Anterior cingulate cortex (tissue), 58 donors: ENCODE data around the gene ECHDC1.
"Not testable (repeated sequence)": the region's sequence is repeated elsewhere in the genome, so short reads cannot be mapped to it uniquely, and the experiment has no call there.

Experiments
- DNase-seq, 58 donors: peaks; one replicate each; lab custom pipeline; 2025; lab: John Stamatoyannopoulos, UW

The ECHDC1 gene, protein sequence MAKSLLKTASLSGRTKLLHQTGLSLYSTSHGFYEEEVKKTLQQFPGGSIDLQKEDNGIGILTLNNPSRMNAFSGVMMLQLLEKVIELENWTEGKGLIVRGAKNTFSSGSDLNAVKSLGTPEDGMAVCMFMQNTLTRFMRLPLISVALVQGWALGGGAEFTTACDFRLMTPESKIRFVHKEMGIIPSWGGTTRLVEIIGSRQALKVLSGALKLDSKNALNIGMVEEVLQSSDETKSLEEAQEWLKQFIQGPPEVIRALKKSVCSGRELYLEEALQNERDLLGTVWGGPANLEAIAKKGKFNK

DNA sequence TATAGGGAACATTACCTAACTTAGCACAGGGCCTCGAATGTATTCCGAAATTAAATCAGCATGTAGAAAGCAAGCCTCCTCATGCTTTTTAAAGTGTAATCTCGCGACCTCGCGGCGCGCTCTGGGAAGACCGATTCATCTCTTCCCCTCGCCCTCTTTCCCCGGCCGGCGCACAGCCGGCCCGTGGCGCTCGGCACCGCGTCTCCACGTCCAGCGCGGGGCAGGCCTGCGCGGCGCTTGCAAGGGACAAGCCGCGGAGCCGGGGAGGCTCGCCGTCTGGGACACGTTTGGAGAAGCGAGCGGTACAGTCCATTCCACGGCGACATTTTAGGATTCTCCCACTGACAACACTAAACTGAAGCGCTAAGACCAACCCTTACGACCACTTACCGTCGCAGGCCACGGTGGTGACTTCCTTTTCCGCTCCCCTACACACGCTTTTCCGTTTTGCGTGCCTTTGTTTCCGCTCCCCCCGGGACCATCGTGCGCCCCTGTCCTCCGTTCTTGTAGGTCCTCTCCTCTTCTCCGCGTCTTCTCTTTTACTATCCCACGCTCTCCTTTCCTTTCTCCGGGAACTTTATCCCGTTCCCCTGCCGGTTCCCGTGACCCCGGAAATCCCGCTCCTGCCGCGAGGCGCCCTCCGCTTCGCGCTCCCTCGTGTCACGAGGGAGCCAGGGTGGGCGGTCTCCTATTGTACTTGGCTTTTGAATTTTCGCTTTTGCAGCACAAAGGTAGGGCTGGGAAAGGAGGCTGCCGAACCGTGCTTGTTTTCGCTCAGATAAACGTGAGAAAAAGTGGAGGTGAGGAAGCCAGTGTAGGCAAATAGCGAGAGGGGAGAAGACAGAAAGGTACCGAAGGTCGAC is at the start of gene ECHDC1:
ECHDC1 (minus strand) TSS at position 664 of the 863 bp plus-strand sequence. CDS start 12,581 bp downstream, outside the sequence.
- peak in 55 of 58 donors; percentile 15 to 80 (median 55) for DNase-seq

DNA sequence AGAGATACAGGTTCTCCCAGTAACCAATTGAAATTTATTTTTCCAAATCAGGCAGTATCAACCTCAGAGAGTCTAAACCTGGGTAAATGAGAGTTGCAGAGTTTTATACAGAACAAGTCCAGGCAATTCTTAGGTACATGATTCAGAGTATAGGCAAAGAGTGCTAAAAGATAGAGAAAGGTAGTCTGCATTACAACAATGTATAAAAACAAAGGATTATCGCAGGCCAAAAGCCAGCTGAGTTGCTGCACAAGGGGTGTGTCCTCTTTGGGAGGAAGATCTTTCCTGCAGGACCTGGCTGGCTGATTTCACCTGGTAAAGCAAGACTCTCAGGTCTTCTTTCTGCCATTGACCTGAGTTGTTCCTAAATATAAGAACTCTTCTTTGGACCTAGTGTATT is 48.9 kb upstream of the ECHDC1 start:
- DNase-seq: no peak

DNA sequence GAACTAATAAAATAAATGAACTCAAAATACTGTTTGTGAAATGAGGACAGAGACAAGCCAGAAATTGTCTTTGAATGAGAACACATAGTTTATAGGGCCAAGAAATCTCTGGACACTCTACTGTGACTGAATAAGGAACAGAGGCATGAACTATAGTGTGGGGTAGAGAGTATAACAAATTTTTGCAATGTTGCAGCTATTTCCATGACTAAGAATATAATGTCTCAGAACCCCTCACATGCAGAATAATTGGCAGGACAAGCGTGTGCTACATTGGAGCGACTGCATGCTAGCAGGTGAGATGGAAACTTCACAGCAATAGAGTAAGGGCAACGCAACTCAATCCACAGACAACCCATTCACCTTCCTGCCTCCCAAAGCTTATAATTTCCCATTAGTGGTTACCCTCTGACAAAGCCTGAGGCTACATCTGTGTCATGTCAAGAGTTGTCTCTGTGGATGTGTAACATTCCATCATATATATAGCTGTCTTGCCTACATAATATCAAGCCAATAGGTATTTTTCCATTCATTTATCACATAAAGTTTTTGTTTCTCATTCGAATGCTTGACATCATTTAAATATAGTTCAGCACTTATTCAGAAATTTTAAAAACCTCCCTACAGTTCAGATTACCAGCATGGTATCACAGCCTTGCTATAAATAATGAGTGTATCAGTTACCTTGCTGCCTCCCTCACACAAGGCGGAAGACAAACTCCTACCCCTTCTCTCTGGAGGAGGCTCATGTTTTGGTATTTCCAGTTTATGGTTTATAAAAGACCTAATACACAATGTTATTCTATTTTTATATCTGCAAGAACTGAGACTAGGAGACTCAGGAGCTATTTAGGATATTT is 47.9 kb upstream of the ECHDC1 start:
- no peak for DNase-seq

DNA sequence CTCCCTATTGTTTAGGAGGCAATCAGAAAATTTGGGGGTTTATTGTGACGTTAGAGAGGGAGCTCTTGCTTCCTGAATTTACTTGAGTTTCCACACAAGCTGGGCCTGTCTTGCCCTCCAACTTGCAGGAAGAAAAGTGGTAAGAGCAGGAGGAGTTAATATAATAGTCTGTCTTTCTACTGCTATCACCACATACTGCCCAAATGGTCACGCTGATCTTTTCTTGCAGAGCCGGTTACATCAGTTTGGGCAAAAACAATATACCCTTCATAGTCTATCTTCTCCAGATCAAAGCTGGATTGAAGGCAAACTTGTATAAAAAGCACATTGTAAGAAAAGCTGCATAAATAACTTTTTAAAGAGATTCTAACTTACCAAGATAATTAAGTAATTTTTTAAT is 46.3 kb upstream of the ECHDC1 start:
- no peak for DNase-seq

DNA sequence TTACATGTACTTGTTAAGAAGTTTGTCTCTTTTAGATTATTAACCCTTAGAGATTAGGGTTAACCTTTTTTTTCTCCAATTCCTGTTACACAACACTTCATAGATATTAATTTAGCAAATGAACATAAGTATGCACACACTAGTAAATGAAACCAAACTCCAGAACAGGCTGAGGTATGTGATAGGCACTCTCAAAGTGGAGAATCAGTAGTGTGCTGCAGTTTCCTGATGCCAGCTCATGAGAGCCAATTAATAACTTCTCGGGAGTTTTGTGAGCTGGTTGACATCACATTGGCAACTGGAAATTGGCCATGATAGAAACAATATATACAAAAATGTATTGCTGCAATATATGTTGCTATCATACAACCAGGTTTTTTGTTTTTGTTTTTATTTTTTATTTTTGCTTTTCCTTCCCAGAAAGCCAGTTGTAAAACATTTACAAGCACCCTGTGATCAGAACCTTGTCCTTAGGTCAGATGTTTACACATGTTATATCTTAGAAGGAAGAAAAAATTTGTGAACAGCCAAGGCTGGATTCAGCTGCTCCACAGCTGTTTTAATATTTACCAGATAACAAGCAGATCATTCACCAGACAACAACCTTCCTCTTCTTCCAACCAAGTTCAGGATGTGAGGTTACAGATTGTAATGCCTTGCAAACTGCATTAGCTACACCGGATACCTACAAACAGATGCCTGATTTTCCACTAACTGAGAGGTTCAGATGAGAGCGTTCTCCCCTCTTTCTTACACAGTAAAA is 42.4 kb upstream of the ECHDC1 start:
- no peak for DNase-seq

DNA sequence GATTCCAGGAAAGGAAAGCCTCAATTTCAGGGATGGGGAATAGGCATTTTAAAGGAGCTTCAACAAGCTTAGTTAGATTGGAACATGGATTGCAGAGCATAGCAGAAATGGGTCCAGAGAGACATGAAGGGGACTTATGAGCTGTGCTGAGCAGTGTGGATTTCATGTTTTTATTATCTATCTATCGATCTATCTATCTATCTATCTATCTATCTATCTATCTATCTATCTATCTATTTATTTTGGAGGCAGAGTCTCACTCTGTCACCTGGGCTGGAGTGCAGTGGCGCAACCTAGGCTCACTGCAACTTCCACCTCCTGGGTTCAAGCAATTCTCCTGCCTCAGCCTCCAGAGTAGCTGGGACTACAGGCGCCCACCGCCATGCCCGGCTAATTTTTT is 41.4 kb upstream of the ECHDC1 start:
- not testable (repeated sequence) for DNase-seq

DNA sequence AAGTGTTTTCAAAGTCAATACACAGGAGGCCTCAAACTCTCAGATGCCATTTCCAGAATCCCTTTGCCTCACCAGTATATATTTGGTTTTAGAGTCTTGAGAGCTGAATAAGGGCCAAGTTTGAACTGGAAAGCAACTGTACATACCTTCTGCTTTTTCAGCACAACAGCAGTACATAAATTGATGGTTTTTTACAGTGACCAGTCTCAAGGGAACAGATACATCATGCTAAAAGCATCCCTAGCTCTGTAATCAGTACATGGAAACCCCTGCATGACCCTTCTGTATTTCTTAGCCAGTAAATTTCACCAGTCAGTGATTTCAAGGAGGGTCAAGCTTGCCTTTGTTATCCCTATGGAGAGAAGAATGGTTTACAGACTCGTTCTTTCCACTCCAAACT is 40.6 kb upstream of the ECHDC1 start:
- DNase-seq: no peak

DNA sequence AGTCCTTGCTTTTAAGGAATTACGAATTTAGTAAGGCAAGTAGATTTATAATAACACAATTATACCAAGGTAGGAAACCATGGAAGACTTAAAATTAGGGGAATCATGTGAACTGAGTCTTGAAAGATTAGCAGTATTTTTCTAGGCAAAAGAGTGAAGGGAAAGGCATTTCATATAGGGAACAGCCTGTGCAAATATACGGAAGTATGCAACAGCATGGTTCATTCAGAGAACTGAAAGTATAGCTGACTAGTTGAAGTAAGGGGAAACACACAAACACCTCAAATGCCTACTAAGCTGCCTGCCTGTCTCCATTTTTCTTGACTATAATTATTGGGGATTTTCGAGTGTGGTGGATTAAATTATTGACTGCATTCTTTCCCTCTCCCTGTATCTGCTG is 39.0 kb upstream of the ECHDC1 start:
- no peak for DNase-seq

DNA sequence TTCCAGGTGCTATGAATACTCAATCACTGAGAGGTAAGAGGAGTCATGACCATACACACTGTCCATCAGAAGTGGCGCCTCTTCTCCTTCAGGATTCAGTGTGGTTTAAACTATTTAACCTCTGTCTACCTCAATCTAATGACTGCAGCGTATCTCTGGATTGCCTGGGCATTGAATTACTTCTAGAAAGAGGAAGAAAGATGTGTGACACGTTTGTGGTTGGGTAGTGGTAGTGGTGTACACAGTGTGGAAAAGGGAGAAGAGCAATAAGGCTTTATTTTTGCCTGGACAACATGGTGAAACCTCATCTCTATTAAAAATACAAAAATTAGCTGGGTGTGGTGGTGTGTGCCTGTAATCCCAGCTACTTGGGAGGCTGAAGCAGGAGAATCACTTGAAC is 38.0 kb upstream of the ECHDC1 start:
- DNase-seq: no peak

DNA sequence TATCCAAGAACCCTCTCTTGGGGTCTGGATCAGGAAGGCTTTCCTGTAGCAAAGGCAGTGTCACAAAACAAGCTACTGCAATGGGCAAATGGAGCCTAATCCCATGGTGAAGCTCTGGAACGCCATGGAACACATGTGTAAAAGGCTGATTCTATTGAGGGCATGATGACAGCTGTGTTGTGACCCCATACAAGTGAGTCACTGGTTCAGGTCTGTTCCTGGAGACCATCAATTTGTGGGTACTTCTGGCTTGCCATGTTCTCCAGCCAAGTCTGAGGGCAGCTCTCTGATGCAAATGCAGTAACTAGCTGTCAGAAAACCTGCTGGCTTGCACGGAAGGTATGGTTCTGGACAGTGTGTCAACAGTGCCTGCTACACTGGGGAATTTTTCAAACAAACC is 33.3 kb upstream of the ECHDC1 start:
- no peak for DNase-seq

DNA sequence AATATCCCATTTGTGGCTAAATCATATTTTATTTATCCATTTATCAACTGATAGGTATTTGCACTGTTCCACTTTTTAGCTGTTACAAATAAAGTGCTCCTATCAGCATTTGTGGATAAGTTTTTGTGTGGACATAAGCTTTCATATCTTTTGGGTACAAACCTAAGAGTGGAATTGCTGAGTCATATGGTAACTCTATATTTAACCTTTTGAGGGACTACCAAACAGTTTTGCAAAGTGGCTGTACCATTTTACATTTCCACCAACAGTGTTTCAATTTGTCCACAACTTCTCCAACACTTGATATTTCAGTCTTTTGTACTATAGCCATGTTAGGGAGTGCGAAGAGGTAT is 23.6 kb upstream of the ECHDC1 start:
- no peak for DNase-seq

DNA sequence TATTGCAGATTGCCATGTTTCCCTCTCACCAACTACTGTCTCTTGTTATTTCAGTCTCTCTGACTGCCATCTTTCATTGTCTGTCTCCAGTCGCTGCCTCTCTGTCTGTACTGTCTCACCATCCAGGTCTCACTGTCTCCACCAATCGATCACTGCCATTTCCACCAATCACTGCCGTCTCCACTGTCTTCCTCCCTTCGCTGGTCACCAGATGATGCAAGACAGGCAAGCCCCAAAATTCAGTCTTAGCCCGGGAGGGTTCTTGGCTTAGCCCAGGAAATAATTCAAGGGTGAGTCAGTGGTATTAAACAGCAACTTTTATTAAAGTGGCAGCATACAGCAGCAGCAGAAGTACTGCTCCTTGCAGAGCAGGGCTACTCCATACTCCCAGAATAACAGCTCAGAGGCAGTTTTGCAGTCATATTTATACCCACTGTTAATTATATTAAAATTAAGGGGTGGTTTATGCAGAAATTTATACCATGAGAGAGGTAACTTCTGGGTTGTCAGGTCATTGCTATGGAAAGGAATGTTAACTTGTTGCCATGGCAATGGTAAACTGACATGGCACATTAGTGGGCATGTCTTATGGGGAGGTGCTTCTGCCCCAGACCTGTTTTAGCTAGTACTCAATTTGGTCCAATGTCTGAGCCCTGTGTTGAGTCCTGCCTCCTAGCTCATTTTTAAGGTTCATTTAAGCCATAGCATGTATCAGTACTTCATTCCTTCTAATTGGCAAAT is 23.0 kb upstream of the ECHDC1 start:
- no peak for DNase-seq

DNA sequence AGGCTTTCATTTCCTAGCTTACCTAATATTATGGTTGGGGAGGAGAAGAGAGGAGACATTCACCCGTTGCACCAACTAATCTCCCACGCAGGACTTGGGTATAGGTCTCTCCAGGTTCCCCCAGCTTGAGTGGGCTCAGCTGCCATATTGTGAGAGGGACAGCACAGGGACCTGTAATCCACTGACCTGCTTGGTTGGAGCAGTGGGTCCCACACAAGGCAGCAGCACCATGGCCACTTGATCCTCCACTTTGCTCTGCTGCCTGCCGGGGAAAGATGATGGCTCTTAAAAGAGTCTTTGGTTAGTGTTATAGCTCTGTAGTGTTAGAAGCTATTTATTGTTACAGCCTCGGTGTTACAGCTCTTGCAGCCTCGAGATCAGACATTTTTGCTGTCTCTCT is 22.5 kb upstream of the ECHDC1 start:
- DNase-seq: no peak

DNA sequence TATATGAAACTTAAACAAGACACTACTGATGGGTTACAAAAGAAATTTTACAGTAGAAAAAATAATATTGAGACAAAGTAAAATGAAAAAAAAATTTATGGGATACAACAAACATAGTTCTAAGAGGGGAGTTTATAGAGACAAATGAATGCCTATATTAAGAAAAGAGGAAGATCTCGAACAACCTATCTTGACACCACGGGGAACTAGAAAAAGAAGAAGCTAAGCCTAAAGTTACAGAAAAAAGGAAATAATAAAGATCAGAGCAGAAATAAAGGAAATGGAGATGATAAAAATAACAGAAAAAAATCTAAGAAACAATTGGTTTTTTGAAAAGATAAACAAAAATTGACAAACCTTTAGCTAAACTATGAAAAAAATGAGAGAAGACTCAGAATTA is 9.1 kb upstream of the ECHDC1 start:
- no peak for DNase-seq

DNA sequence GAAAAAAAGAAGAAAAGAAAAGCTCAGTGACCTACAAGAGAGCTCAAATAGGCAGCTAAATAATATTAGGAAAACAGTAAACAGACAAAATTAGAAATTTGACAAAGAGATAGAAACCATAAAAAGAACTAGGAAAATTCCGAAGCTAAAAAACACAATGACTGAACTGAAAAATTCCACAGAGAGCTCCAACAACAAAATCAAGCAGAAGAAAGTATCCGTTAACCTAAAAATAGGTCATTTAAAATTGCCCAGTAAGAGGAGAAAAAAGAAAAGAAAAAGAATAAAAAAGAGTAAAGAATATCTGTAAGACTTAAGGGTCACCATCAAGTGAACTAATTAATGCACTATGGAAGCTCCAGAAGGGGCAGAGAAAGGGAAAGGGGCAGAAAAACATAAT is 6.6 kb upstream of the ECHDC1 start:
- no peak for DNase-seq

DNA sequence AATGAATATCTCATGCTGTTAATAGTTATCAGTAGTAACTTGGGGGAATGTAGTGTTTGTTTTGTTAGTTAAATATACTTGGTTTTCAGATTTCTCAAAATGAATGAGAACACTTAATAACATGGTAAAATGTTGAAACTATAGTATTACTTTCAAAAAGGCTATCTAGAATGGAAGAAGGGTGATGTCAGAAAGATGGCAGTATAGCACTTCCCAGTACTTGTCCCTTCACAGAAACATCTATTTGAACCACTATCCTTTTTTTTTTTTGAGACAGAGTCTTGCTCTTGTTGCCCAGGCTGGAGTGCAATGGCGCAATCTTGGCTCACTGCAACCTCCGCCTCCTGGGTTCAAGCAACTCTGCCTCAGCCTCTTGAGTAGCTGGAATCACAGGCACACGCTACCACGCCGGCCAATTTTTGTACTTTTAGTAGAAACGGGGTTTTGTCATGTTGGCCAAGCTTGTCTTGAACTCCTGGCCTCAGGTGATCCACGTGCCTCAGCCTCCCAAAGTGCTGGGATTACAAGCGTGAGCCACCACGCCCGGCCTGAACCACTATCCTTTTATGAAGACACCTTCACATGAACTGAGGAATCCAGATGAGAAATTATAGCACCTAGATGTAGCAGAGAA is 4.7 kb upstream of the ECHDC1 start:
- no peak for DNase-seq

DNA sequence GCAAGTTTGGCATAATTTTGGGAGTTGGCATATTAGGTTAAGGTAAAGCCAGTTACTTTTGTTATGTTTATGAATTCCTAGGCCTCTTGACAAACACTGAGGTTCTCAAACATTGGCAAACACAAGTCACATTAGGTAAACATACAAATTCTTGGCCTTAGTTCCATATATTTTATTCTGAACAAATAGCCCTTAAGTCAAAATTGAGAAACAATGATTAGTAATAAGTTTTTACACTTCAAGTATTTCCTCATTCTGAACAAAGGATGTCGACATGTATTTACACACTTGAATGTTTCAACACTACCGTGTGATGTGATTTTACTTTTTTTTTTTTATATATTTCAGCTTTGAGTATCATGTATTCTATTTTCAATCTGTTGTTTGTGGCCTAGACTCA is 3.8 kb upstream of the ECHDC1 start:
- no peak for DNase-seq

DNA sequence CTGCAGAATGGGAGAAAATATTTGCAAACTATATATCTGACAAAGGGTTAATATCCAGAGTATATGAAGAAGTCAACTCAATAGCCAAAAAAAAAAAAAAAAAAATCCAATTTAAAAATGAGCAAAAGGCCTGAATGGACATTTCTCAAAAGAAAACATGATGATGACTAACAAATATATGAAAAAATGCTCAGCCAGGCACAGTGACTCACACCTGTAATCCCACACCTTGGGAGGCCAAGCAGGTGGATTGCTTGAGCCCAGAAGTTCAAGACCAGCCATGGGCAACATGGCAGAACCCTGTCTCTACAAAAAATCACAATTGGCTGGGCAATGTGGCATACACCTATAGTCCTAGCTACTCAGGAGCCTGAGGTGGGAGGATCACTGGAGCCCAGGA is 2.1 kb upstream of the ECHDC1 start:
- DNase-seq: no peak
